ENCODE results near the gene ZNF217. TPM values are rescaled to one million over a fixed set of nuclear protein-coding genes. Genes with fewer than 3 reads are reported as not detected.
"Not testable (repeated sequence)": the region's sequence is repeated elsewhere in the genome, so short reads cannot be mapped to it uniquely, and the experiment has no call there.

ZNF217 gene
- total RNA-seq, 4 donors from 2014 or later, result 18.0 to 42.8 (median 27.8) TPM

- DNase-seq, result no peak
- H3K27ac ChIP-seq, result peak overlapping the region; percentile 88 to 95 (median 91)
- H3K4me1 ChIP-seq, result peaks cover 15 to 20% of the 10 kb centered on the region in 2 donors
- TF ChIP-seq POLR2A (IDR thresholded peaks at IDR 0.05) (no peak), CTCF (IDR thresholded peaks at IDR 0.05) (no peak)
- no peaks in the 10 kb centered on the region for H3K9me3 ChIP-seq
- intact Hi-C loops (cut with DNase I), result no loop called here
- 11 to 12% methylated on average over 7 of the region's 7 CpGs for WGBS, 2 donors
- no peaks in the 10 kb centered on the region for H3K36me3 ChIP-seq
- peak overlapping the region in 2 of 3 donors; percentile 37 to 46 for H3K4me3 ChIP-seq (replicated peaks in 1 of 3)
- H3K27me3 ChIP-seq, result no peaks in the 10 kb centered on the region
Measured at GRCh38 chr20:53595018-53595378, 1.4 kb upstream of the ZNF217 start.

GRCh38 chr20:53594068-53595017 lies 704 bp upstream of the ZNF217 start:
- peak; percentile 95 to 97 for DNase-seq
- 0 to 1% methylated on average over 10 to 13 of the region's 110 CpGs for WGBS, 2 donors
- Histone ChIP-seq H3K4me3 (replicated peaks in 1 of 3) (peak overlapping the region; percentile 33 to 94 (median 90)), H3K27ac (peak overlapping the region; percentile 99 to 100 (median 100)), H3K27me3 (no peaks in the 10 kb centered on the region), H3K4me1 (peaks cover 15 to 26% of the 10 kb centered on the region in 2 donors), H3K9me3 (no peaks in the 10 kb centered on the region), H3K36me3 (no peaks in the 10 kb centered on the region)
- TF ChIP-seq POLR2A (IDR thresholded peaks at IDR 0.05), result peak; percentile 71 to 73
- TF ChIP-seq CTCF (IDR thresholded peaks at IDR 0.05), result peak in 1 of 6 experiments; percentile 24
- intact Hi-C loops (cut with DNase I), result no loop called here

- DNase-seq, result peak; percentile 31 to 44
- Histone ChIP-seq H3K27me3 (no peaks in the 10 kb centered on the region), H3K27ac (peak overlapping the region; percentile 99 to 100 (median 100)), H3K4me1 (peaks cover 22 to 29% of the 10 kb centered on the region in 2 donors), H3K4me3 (replicated peaks in 1 of 3) (peak overlapping the region; percentile 58 to 94 (median 90)), H3K36me3 (no peaks in the 10 kb centered on the region), H3K9me3 (no peaks in the 10 kb centered on the region)
- 0 to 1% methylated on average over 18 to 30 of the region's 47 CpGs for WGBS, 2 donors
- TF ChIP-seq CTCF (IDR thresholded peaks at IDR 0.05), result no peak
- no peak for TF ChIP-seq POLR2A (IDR thresholded peaks at IDR 0.05)
- intact Hi-C loops (cut with DNase I), result no loop called here
Measured at GRCh38 chr20:53592992-53593465, 610 bp downstream of the ZNF217 start.

GRCh38 chr20:53592454-53592991 lies 1.1 kb downstream of the ZNF217 start:
- H3K36me3 ChIP-seq; intact Hi-C loops (cut with DNase I); H3K27me3 ChIP-seq; H3K9me3 ChIP-seq: not testable (repeated sequence)
- DNase-seq, result peak; percentile 67
- Histone ChIP-seq H3K27ac (peak overlapping the region; percentile 99 to 100 (median 100)), H3K4me3 (replicated peaks in 1 of 3) (peak overlapping the region in 2 of 3 donors; percentile 90 to 94), H3K4me1 (peaks cover 23 to 28% of the 10 kb centered on the region in 2 donors)
- 0% methylated on average over 9 to 27 of the region's 27 CpGs for WGBS, 2 donors
- TF ChIP-seq POLR2A (IDR thresholded peaks at IDR 0.05), result peak in 1 of 2 donors; percentile 60

- not testable (repeated sequence) for DNase-seq
- H3K4me1 ChIP-seq, result peaks cover 17 to 23% of the 10 kb centered on the region in 2 donors
Measured at GRCh38 chr20:53591941-53592441, 1.6 kb downstream of the ZNF217 start.

GRCh38 chr20:53591206-53591741 lies 2.4 kb downstream of the ZNF217 start:
- intact Hi-C loops (cut with DNase I), result not testable (repeated sequence)

More at GRCh38 chr20:53591941-53592441, 1.6 kb downstream of the ZNF217 start:
- peak overlapping the region; percentile 99 to 100 (median 100) for H3K27ac ChIP-seq
- H3K36me3 ChIP-seq; H3K9me3 ChIP-seq; intact Hi-C loops (cut with DNase I); H3K27me3 ChIP-seq: not testable (repeated sequence)
- peak overlapping the region in 2 of 3 donors; percentile 14 to 90 for H3K4me3 ChIP-seq (replicated peaks in 1 of 3)
- WGBS, 2 donors, result 10 to 14% methylated on average over 9 of the region's 9 CpGs

GRCh38 chr20:53590608-53591007 lies 3.0 kb downstream of the ZNF217 start:
- H3K27me3 ChIP-seq; intact Hi-C loops (cut with DNase I); H3K4me3 ChIP-seq (replicated peaks in 1 of 3); DNase-seq; H3K9me3 ChIP-seq; H3K36me3 ChIP-seq: not testable (repeated sequence)
- Histone ChIP-seq H3K4me1 (peaks cover 13 to 26% of the 10 kb centered on the region in 2 donors), H3K27ac (peak overlapping the region; percentile 99 to 100 (median 100))

More at GRCh38 chr20:53591206-53591741, 2.4 kb downstream of the ZNF217 start:
- H3K27me3 ChIP-seq; DNase-seq; H3K9me3 ChIP-seq; H3K4me3 ChIP-seq (replicated peaks in 1 of 3); H3K36me3 ChIP-seq: not testable (repeated sequence)
- WGBS, 2 donors, result 21 to 24% methylated on average over 4 of the region's 4 CpGs
- H3K27ac ChIP-seq, result peak overlapping the region; percentile 99 to 100 (median 100)
- H3K4me1 ChIP-seq, result peaks cover 10 to 23% of the 10 kb centered on the region in 2 donors

GRCh38 chr20:53590122-53590521 lies 3.5 kb downstream of the ZNF217 start:
- H3K27me3 ChIP-seq; DNase-seq; intact Hi-C loops (cut with DNase I); H3K9me3 ChIP-seq; H3K4me3 ChIP-seq (replicated peaks in 1 of 3); H3K36me3 ChIP-seq: not testable (repeated sequence)
- 55 to 60% methylated on average over 2 of the region's 2 CpGs for WGBS, 2 donors
- Histone ChIP-seq H3K4me1 (peaks cover 13 to 31% of the 10 kb centered on the region in 2 donors), H3K27ac (peak overlapping the region; percentile 99 to 100 (median 100))

All from thyroid gland (tissue), 4 donors.